Pancreas (tissue), 10 donors: ENCODE measurements around the gene LITAF. TPM values are rescaled to one million over a fixed set of nuclear protein-coding genes. Genes with fewer than 3 reads are reported as not detected.

Source experiments
- ATAC-seq, 4 donors: fragments of 200-7000 bp; cut with Tn5 transposase; one replicate each; pipeline versions ENCODE4 v1.8.0 to v1.9.1; 2020; ENCODE audit warnings: mild to moderate bottlenecking in 4 of 4, moderate library complexity in 4 of 4
- DNase-seq, 6 donors: peaks; one replicate each; pipeline ENCODE4 v3.0.0-alpha.2; 2020
- FAIRE-seq: peaks from 2 replicates; lab custom pipeline; 2012; peaks lifted over from hg19 to GRCh38; lab: Jason Lieb, UNC
- H3K27ac ChIP-seq, 4 donors: fragments of 200-600 bp; sonication (generic); 1 replicate in 3 of 4; 2 replicates in 1 of 4; pipeline versions ENCODE4 v1.5.0 to v1.8.0; 2020
- H3K27me3 ChIP-seq, 4 donors: fragments of 200-600 bp; one replicate each; pipeline ENCODE4 v1.8.0; 2021
- H3K36me3 ChIP-seq, 3 donors: fragments of 200-600 bp; sonication (generic) in 1 of 3; one replicate each; pipeline versions ENCODE4 v1.5.0 to v1.8.0; 2020 to 2021
- H3K4me1 ChIP-seq, 3 donors: fragments of 200-600 bp; one replicate each; pipeline ENCODE4 v1.8.0; 2021
- H3K4me3 ChIP-seq, 4 donors: fragments of 200-600 bp; sonication (generic) in 2 of 4; one replicate each; pipeline versions ENCODE4 v1.5.0 to v1.8.0; 2020 to 2021
- H3K9me3 ChIP-seq, 4 donors: fragments of 200-600 bp; one replicate each; pipeline ENCODE4 v1.8.0; 2021
- whole genome bisulfite sequencing, 2 donors: extraction: QIAGEN DNeasy Blood & Tissue Kit; methylation state at CpG; one replicate each; pipeline ENCODE4 v1.1.7; 2013; 5-methylcytosine and 5-hydroxymethylcytosine counted together
- intact Hi-C, 3 donors: fragments of 100-400 bp; cut with DNase I; formaldehyde crosslinking; loops; one replicate each; pipeline versions ENCODE4 v1.11.1 to v1.14.2; 2022
- polyA plus RNA-seq, 2 donors: library from polyadenylated mRNA; stranded (reverse); fragments of 200-250 nt; gene quantifications; one replicate each; pipeline ENCODE4 v1.2.3, GENCODE V29; 2013
- total RNA-seq, 6 donors: library from RNA; stranded (reverse); fragmentation: NEBNext Ultra II Directional in 4 of 6; extraction: Animal tissue kit (Norgen Biotek cat#: 25700) in 4 of 6; gene quantifications; one replicate each; pipeline versions ENCODE4 v1.2.1 to v1.2.4, GENCODE V29; 2021 to 2023
- TF ChIP-seq, protein P1 (sequence below), 4 donors: fragments of 200-600 bp; sonication (generic) in 3 of 4; IDR thresholded peaks; one replicate each; pipeline versions ENCODE4 v1.5.0 to v1.8.0; 2021; ENCODE audit warnings: antibody characterized with exemption in 4 of 4
- donor health status: healthy with polysubstance abuse.
- donor health status: DM: no; HTN: no; CAD: no; lungs with moderate emphysema.
- donor health status: DM: no; HTN: no; CAD: no.
- donor health status: control.
- donor health status: control.
- donor health status: Bipolar disorder and iron deficiency.
- donor health status: DM: yes; HTN: yes; CAD: no.
- donor health status: DM: no; HTN: no; CAD: no.
- donor health status: DM: no; HTN: no; CAD: no.
- donor health status: DM: yes; HTN: yes; CAD: no.

Gene LITAF
- total and polyA plus RNA-seq, 8 donors, result 17.6 to 85.3 (median 32.3) TPM

- Histone ChIP-seq H3K9me3 (no peaks in the 10 kb centered on the region), H3K4me1 (peaks cover 0 to 3% (median 0%) of the 10 kb centered on the region in 3 donors), H3K4me3 (no peak overlapping the region), H3K27me3 (no peaks in the 10 kb centered on the region), H3K27ac (no peak overlapping the region), H3K36me3 (no peaks in the 10 kb centered on the region)
- FAIRE-seq, result no peak
- TF ChIP-seq, protein P1, sequence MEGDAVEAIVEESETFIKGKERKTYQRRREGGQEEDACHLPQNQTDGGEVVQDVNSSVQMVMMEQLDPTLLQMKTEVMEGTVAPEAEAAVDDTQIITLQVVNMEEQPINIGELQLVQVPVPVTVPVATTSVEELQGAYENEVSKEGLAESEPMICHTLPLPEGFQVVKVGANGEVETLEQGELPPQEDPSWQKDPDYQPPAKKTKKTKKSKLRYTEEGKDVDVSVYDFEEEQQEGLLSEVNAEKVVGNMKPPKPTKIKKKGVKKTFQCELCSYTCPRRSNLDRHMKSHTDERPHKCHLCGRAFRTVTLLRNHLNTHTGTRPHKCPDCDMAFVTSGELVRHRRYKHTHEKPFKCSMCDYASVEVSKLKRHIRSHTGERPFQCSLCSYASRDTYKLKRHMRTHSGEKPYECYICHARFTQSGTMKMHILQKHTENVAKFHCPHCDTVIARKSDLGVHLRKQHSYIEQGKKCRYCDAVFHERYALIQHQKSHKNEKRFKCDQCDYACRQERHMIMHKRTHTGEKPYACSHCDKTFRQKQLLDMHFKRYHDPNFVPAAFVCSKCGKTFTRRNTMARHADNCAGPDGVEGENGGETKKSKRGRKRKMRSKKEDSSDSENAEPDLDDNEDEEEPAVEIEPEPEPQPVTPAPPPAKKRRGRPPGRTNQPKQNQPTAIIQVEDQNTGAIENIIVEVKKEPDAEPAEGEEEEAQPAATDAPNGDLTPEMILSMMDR (IDR thresholded peaks at IDR 0.05), result no peak
- intact Hi-C loops, result no loop called here
- WGBS, 2 donors, result 76 to 83% methylated on average over 7 of the region's 7 CpGs
- no peak for ATAC-seq
- peak in 1 of 6 donors; percentile 3 for DNase-seq
Observed at GRCh38 chr16:11602321-11602720, 15.6 kb upstream of the LITAF start.

GRCh38 chr16:11601911-11602310, 15.2 kb upstream of the LITAF start:
- WGBS, 2 donors, result 88 to 92% methylated on average over 8 of the region's 8 CpGs
- TF ChIP-seq, protein P1 (IDR thresholded peaks at IDR 0.05), result no peak
- Histone ChIP-seq H3K36me3 (no peaks in the 10 kb centered on the region), H3K4me1 (peaks cover 0 to 6% (median 0%) of the 10 kb centered on the region in 3 donors), H3K27ac (no peak overlapping the region), H3K4me3 (no peak overlapping the region), H3K9me3 (no peaks in the 10 kb centered on the region), H3K27me3 (no peaks in the 10 kb centered on the region)
- ATAC-seq, result no peak
- intact Hi-C loops, result no loop called here
- no peak for FAIRE-seq
- DNase-seq, result peak in 1 of 6 donors; percentile 15

GRCh38 chr16:11601425-11601824, 14.7 kb upstream of the LITAF start:
- no peak for FAIRE-seq
- no peak overlapping the region for H3K4me3 ChIP-seq

GRCh38 chr16:11599579-11599978, 12.9 kb upstream of the LITAF start:
- Histone ChIP-seq H3K36me3 (no peaks in the 10 kb centered on the region), H3K27me3 (no peaks in the 10 kb centered on the region), H3K9me3 (no peaks in the 10 kb centered on the region), H3K4me1 (peaks cover 0 to 6% (median 0%) of the 10 kb centered on the region in 3 donors), H3K4me3 (no peak overlapping the region), H3K27ac (no peak overlapping the region)
- intact Hi-C loops, result no loop called here
- peak in 1 of 6 donors; percentile 31 for DNase-seq
- no peak for FAIRE-seq
- ATAC-seq, result no peak
- TF ChIP-seq, protein P1 (IDR thresholded peaks at IDR 0.05), result no peak
- WGBS, 2 donors, result 89 to 94% methylated on average over 4 of the region's 4 CpGs

More at GRCh38 chr16:11601425-11601824, 14.7 kb upstream of the LITAF start:
- Histone ChIP-seq H3K36me3 (no peaks in the 10 kb centered on the region), H3K4me1 (peaks cover 0 to 6% (median 0%) of the 10 kb centered on the region in 3 donors), H3K27ac (no peak overlapping the region), H3K27me3 (no peaks in the 10 kb centered on the region), H3K9me3 (no peaks in the 10 kb centered on the region)
- TF ChIP-seq, protein P1 (IDR thresholded peaks at IDR 0.05), result no peak
- intact Hi-C loops, result no loop called here
- DNase-seq (peak in 1 of 6 donors; percentile 15), ATAC-seq (no peak)
- 88 to 93% methylated on average over 8 of the region's 8 CpGs for WGBS, 2 donors
